Activated CD4-positive, alpha-beta T cell treated with anti-CD3 and anti-CD28 coated beads, Interleukin-2, amount 50 U/mL, for 4 hours (primary cell): ENCODE measurements around the gene GRAP2.
"Not testable (repeated sequence)": the region's sequence is repeated elsewhere in the genome, so short reads cannot be mapped to it uniquely, and the experiment has no call there.

ENCODE experiments used
- DNase-seq, 2 experiments: peaks; one replicate each; pipeline ENCODE4 v3.0.0-alpha.2; 2020

GRAP2 gene

DNA sequence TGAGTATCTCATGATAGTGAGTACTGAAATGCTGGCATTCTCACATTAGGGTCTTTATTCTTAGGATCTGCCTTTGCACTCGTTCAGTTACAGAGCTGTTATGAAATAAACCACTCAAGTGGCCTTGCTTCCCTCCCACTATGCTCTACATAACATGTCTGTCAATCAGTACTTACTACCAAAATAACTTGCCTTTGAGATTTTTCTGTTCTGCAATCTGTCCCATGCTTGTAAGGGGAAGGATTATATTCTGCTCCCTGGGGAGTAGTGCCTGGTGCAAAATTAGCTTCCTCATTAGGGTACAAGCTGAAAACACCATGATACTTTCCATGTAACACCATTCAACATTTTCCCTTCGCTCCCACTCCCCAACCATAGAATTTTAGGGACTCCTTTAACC, 1.9 kb upstream of the GRAP2 start:
- no peak for DNase-seq

DNA sequence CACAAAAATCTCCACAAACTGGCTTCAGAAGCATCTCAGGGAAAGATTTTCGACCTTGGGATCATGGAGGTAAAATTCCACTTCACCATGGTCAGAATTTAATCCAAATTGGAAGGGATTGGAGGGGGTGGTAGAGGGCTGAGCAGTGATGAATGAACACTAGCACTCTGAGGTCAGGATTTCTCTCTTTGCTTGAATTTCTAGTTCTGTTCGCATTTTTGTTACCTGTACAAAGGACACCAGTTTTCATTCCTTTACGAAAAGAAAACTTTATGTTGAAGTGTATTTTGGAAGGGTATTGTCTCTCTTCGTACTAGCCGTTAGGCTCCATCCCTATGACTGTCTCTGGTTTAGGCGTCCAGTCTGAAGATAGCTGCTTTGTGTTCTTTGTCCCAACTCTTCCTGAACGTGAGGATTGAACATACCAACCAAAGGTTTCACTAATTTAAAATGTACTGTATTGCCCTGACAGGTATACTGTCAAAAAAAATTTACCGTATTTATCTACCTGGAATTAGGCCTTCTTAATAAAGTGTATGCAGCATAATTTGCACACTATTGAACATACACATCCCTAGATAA, 772 bp downstream of the GRAP2 start:
- no peak for DNase-seq

DNA sequence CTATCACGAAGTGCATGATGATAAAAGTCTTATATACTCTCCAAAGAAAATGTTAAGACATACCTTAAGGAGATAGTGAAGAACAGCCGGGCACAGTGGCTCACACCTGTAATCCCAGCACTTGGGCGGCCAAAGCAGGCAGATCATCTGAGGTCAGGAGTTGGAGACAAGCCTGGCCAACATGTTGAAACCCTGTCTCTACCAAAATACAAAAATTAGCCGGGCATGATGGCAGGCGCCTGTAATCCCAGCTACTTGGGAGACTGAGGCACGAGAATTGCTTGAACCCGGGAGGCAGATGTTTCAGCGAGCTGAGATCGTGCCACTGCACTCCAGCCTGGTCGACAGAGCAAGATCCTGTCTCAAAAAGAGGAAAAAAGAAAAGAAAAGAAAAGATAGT, 3.1 kb downstream of the GRAP2 start:
- DNase-seq, result not testable (repeated sequence)

DNA sequence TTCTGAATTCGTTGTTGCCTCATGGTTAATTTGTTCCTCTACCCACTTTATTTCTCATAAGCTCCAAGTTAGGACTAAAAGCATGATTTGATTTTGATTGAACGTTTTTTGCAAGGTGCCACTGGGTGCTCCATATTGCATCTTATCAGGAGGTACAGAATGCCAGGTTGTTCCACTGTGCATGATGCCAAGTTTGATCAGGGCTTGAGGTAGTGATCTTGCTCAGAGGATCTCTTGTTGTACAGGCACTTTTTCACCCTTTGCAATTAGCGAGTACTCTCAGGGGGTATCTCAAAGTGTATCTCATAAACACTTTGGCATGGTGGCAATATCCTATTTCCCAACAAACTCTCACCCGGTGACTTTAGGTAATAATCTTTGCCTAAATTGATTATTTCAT, 4.0 kb downstream of the GRAP2 start:
- DNase-seq, result no peak

DNA sequence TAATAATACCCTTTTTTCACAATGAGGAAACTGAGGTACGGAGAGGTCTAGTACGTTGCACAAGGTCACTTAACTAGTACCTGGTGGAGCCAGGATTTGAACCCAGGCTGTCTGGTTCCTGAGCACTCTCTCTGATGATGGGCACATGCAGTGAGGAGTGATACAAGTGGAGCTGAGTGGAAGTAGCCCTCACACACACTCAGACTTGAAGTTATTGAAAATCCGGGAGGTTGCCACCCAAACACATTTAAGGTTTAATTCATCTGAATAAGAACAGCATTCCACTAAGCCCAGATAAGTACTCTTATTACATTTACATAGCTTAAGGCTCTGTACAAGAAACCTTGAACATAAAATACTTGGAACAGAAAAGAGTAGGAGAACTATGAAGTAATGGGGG, 4.8 kb downstream of the GRAP2 start:
- DNase-seq, result no peak

DNA sequence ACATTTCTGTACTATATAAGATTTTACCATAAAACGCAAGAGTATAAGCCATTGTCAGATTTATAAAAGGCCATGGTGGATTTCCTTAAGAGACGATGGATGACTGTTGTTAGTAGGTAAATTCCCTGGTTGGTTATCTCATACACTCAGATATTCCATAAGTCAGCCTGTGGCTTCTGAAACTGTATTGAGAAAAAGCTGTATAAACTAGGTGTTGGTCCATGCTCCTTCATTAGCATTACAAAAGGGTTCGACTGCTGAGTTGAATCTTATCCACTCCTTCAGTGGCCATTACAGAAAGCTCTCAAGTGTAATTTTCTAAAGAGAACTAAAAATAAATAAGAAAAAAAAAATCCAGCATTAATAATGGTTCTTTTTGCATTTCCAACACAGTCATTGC, 5.3 kb downstream of the GRAP2 start:
- DNase-seq, result no peak

DNA sequence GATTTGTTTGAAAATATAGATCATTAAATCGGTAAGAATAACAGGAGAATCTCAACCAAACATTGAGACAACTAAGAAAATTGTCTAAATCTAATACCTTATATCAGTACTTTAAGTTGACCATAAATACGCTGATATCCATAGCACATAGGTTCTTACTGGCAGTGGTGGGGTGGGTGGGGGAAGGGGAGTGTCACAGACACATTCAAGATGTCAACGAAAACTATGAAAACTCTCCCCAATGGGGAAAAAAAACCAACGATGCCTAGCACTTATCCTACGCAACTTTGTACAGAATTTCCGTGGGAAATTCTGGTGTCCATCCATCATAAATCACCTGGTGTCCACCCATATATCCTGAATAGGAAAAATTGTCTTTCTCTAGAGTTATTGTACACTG, 6.2 kb downstream of the GRAP2 start:
- peak in 1 of 2 experiments; percentile 24 for DNase-seq

DNA sequence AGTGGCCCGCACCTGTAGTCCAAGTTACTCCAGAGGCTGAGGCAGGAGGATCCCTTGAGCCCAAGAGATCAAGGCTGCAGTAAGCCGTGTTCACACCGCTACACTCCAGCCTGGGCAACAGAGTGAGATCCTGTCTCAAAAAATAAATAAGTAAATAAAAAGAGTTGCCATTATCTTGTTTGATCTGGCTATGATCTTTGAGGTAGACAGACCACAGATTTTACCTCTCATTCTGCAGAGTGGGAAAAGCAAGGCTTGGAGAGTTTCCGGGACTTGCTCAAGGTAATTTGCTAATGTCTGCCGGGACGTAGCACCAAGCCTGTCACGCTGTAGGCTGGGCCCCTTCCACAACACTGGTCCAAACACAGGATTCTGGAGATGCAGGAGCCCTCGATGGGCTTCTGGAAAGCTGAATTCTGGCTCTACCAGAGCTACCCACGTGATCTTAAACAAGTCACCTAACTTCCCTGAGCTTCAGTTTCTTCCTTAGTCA, 6.8 kb downstream of the GRAP2 start:
- no peak for DNase-seq

DNA sequence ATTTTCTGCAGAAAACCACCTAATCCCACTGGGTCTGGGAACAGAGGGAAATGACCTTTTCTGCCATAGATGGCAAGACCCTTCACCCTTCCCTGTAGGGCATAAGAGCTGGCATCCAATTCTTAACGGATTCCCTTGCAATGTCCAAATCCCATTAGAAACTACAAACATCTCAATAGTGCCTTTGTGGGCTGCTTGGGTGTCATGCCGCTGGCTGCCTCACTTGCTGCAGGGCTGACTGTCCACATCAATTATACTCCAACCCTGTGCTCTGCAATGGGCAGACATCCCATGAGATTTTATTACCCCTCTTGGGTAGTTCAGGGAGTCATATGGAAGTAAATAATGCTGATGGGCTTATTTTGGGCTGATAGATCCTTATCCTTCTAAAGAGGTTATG, 7.3 kb downstream of the GRAP2 start:
- DNase-seq, result no peak

DNA sequence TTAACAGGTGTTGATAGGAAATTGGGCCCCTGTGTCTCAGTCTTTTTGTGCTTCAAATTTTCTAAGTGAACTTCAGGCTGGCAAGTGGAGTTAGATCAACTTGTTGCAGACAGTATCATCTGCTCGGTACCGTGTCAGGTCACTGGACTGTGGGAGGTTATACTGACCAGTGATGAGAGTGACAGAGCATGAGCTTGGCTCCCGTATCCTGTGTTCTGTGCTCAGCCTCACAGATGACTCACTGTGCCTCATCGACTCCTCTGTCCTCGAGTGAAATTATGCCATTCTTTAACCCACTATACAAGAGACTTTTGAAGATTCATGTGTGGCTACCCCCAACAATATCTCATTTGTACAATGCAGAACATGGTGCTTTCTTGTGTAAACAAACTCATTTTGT, 7.9 kb downstream of the GRAP2 start:
- DNase-seq, result peak in 1 of 2 experiments; percentile 26

DNA sequence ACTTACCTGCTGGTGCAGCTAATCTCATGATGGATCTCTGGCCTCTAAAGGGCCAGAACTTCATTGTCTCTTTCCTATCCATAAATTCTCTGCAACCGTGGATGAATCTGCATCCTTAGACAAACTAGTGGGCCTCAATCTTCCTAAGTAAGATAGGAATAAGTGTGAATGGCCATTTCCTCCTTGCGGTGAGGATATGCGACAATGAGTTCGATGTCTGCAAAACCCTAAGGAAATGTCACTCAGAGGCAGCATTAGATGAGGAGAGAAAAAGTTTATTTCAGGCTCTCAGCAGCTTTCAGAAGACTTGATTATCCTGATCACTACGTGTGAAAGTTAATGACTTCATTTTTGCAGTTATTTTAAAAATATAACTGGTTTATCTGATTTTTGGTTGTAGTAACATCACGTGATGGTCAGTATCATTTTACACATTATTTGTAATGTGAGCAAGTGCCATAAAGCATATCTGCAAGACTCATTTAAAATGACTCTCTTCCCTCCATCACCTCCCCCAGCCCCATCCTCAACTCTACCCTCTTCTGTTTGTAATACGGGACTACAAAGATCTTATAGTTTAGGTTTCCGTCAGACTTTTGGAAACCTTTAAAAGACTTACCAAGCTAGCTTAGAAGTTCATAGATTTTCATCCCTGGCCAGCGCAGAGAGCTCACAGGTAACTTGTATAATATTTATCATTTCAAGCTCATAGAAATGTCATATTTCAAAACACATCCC, 10.2 kb downstream of the GRAP2 start:
- DNase-seq, result no peak

DNA sequence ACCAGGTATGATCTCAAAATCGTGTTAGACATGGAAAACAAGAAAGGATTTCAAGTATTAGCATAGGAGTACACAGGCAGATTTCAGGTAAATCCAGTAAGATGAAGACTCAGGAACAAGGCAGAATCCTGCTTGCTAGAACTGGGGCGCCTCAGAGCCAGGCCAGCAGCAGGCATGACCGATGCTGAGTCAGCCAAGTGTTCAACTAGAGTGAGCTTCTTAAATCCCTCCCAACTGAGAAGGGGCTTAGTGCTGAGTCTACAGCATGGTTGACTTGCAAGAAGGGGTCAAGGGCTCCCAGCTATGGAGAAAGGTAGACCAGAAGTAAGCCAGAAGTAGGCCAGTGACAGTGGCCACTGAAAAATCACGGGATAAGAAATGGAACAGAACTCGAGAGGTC, 12.4 kb downstream of the GRAP2 start:
- DNase-seq, result no peak

DNA sequence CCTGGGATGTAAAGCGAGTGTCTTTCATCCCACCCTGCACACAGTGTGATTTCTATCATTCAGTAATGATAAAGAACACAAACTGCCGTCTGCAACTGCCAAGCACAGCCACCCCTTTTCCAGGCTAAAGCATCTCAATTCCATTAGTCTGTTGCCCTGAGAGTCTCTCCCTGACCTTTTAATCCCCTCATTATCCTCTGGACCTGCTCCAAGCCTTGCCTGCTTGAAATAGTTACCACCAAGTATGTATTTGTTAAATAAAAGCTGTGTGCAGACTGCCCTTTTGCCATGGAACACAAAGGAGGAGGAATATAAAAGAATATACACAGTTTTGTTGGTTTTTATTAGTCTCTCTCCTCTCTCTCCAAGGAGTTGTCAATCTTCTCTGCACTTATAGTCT, 13.0 kb downstream of the GRAP2 start:
- DNase-seq, result no peak

DNA sequence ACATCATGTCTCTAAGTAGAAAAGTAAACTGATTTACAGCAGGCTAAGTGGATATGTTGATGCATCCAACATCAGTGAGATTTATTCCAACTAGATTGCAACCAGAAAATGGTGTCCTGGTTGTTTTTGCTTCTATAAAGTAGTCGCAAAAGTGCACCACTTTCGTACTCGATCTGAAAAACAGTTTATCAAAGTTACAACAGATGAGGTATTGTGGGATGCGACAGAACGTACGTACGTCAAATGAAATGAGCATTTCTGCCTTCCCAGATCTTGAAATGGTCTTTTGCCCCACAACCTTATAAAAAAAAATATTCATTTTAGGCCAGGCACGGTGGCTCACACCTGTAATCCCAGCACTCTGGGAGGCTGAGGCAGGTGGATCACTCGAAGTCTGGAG, 13.7 kb downstream of the GRAP2 start:
- no peak for DNase-seq

DNA sequence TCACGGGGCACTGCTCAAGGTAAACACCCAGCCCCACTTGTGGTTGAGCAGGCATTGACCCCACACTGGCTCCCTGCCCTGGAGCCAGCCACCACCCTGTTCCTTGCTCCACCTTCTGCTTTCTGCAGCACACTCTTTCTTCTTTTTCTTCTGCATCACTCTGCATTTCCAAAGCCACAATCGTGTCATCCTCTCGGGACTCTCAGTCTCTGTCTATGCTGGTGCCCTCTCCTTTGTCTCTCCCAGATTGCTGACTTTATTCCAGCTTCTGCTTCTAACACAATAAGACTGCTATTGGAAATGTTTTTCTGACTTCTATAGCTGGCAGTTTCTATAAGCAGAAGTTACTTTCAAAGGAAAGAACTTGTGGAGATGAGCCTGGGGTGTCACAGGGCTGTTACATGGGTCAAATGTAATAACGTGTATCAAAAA, 14.4 kb downstream of the GRAP2 start:
- DNase-seq, result no peak

DNA sequence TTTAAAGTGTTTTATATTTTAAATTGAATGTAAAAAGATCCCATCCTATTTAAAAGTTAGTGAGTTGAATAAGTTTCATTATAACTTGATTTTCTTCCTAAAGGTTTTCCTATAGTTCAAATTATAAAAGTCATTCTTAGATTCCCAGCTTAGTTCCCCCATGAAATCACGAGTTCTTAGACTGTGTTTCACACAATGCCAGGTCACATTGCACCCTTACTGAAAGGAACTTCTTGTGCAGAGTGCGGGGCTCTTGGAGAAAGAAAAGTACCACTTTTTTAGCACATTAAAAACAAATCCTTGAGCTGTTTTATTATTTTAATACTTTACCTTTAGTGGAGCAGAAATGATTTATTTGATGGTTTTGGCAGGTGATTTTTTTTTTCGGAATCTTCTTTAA, 15.6 kb downstream of the GRAP2 start:
- no peak for DNase-seq

DNA sequence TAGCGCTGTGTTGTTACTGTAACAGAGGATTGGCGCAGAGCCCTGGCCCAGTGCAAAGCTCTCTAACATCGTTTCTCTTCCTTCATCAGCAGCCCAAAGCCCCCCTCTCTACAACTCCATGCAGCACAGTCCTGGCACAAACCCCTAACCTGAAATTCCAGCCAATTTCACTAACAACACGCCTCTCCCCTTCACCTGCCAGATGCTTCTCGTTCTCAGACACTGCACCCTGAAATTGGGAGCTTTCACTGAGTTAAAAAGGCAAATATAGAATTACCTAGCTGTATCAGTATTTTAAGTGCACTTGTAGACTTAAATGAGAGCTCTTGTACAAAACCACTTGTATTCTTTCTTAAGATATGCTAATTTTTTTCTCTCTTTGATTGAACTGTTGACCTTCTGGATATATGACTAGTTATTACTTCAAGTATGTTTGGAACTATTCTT, 16.3 kb downstream of the GRAP2 start:
- DNase-seq, result no peak

DNA sequence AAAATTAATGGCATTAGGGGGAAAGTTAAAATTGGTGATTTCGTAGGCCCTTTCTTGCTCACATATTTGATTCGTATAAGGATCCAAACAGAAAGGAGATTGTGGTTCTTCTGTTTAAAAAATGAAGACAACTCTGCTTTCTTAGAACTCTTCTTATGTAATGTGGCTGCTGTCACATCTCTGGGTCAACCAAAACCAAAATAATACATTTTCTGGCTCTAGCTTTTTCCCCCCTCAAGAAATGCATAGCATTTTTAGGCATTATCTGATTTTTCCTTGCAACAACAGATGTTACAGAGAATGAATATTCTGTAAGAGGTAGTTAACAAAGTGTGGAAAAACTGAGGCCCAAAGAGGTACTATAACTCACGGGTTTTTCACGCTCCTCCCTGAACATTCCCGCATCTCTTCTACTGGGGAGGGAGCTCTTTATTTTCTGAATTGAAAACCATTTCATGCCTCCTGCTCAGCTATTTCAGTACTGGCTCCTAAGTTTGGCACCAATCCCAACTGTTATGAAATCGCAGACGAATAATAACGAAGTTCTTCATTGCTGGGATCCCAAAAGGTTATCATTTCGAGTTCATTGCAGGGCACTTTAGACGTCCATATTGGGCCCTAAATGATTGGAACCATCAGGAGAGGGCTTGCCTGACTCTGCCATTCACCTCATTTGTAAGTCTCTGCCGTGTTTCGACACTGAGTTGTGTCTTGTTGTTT, 17.1 kb downstream of the GRAP2 start:
- no peak for DNase-seq

DNA sequence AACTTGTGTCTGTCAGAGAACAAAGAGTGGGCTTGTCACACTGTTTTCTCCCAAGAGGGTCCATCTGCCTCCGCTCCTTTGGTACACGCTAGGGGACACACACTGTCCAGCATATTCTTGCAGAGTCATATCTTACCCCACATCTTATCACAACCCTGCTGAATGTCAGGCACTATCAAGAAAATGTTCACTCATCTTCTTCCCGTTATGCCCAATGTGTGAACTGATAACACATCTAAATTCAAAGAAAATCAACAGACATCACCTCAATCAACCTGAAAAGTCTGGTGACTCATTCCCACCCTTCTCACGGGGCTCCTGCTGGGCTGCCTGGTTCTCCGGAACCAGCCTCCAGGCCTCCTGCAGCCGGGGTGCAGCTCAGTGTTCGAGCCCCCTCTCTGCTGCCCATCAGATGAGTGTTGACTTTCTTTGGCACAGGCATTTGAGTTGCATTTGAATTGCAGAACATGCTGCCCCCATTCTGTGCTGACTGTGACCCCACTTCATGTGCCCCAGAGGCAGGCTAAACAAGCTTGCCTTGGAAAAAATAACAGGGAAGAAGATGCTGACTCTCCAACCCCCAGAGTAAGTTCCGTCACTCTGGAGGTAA, 19.4 kb downstream of the GRAP2 start:
- DNase-seq, result peak; percentile 61 to 69

DNA sequence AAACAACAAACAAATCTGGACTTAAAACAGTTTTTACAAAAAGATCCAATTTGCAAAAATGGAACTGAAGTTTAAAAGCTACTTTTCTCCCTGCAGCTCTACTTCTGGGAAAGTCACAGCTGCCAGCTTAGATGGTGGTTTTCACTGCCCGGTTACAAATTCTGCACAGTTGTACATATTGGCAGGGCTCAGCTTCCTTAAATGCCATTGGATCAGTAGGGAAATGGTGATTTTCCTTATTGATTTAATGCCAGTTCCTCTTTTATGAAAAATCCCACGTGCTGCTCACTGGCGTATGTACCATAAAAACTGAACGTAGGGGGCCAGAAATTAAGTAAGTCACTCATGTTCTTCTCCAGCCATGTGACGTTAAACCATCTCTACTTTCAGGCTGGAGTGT, 22.8 kb downstream of the GRAP2 start:
- no peak for DNase-seq

DNA sequence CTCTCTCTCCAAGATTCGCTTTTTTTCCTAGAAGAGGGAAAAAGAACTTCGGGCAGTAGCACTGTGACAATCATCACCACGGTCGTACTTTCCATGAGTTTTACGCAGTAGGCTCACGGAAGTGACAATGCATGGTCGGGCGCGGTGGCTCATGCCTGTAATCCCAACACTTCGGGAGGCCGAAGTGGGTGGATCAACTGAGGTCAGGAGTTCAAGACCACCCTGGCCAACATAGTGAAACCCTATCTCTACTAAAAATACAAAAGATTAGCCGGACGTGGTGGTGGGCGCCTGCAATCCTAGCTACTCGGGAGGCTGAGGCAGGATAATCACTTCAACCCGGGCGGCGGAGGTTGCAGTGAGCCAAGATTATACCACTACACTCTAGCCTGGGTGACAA, 23.4 kb downstream of the GRAP2 start:
- no peak for DNase-seq

DNA sequence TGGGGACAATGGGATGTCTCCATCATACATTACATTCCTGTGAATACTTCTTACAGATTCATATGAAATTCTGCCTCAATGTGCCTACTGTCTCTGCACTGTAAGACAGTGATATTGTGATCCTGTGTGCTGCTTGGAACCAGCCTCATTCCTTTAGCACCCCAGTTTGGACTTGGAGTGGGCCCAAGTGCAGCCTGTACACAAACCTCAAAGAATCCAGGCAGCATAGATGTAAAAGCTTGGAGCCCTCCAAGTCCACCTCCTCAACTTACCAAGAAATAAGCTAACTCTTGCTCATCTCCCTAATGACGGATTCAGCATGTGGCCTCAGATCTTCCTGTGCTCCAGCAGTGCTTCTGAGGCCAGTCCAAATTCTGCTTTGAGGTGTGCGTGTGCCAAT, 24.4 kb downstream of the GRAP2 start:
- no peak for DNase-seq

DNA sequence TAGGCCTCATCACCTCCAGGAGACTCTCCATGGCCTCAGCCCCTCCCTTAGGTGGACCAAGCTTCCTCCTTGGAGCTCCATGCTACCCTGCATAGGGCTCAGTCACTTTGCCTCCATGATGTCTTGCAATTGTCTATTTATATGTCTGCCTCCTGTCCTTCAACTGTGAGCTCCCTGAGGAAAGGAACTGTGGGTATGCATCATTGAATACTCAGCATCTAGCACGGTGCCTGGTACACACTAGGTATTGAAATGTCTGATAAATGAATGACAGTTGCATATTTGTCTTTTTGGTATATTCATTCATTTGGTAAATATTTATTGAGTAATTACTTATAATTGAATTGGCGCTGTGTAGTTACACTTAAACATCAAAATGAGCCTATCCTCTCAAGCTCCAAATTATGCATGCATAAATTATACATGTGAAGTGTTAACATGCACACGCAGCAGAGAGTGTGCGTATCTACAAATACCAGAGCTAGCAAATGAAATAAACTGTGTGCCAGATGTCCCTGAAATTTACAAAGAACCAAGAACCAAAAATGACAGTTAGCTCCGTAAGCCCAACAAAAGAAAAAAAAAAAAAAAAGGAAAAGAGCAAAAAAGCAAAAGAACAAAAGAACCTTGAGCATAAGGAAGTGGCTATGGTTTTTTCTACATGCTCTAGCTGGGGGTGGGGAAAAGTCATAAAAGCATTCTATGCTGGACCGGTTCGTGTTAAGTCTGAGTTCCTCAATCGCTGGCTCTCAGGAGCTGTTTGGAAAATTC, 25.2 kb downstream of the GRAP2 start:
- no peak for DNase-seq
